KOPT-K1 (cell line): ENCODE measurements around the gene ALDH16A1.

Experiments used
- H3K27ac ChIP-seq: fragments of 200-600 bp; sonication (generic); 2 replicates; pipeline ENCODE4 v1.5.1; 2016; ENCODE audit warnings: antibody characterized with exemption, mild to moderate bottlenecking, low read depth, low read length; ENCODE audit not compliant: poor library complexity, severe bottlenecking
- H3K36me3 ChIP-seq: fragments of 200-600 bp; sonication (generic); 2 replicates; pipeline ENCODE4 v1.5.1; 2017; ENCODE audit warnings: antibody characterized with exemption, mild to moderate bottlenecking, low read length, moderate library complexity; ENCODE audit not compliant: insufficient read depth
- H3K9me3 ChIP-seq: fragments of 200-600 bp; sonication (generic); 2 replicates; pipeline ENCODE4 v1.5.1; 2017; ENCODE audit warnings: antibody characterized with exemption, low read length, mild to moderate bottlenecking; ENCODE audit not compliant: insufficient read depth, poor library complexity, severe bottlenecking

The ALDH16A1 gene

GRCh38 chr19:49431330-49431749, 21.7 kb upstream of the ALDH16A1 start:
- H3K9me3 ChIP-seq, result no peaks in the 10 kb centered on the region
- H3K36me3 ChIP-seq, result no peaks in the 10 kb centered on the region
- no peak overlapping the region for H3K27ac ChIP-seq

- Histone ChIP-seq H3K36me3 (no peaks in the 10 kb centered on the region), H3K9me3 (no peaks in the 10 kb centered on the region), H3K27ac (no peak overlapping the region)
Measured at GRCh38 chr19:49432141-49433073, 20.6 kb upstream of the ALDH16A1 start.

DNA sequence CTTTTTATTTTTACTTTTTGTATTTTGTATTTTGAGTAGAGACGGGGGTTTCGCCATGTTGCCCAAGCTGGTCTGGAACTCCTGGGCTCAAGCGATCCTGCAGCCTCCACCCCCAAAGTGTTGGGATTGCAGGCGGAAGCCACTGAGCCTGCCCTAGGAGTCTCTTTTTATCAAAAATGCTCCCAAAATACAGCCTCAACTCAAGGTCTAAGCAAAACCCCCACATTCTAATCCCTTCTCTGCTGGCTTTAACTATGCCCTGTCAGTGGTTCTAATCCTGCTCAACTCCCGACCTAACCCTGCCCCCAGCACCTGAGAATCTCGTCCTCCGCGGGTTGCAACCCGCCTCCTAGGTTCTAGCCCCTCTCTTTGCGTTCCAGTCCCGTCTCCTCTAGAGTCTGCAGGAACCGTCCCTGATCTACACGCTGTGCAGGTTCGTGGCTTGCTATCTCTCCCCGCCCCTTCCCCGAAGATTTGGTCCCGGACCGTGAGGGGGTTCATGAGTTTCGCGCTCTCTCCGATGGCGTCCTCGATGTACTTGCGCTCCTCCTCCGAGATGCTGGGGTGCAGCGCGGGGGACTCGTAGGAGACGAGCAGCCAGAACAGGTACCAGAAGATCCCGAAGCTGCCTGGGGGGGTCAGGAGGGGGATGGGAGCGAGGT, 19.7 kb upstream of the ALDH16A1 start:
- no peaks in the 10 kb centered on the region for H3K9me3 ChIP-seq

GRCh38 chr19:49434907-49435583, 18.0 kb upstream of the ALDH16A1 start:
- Histone ChIP-seq H3K9me3 (no peaks in the 10 kb centered on the region), H3K27ac (no peak overlapping the region), H3K36me3 (no peaks in the 10 kb centered on the region)

More for the DNA sequence above, 19.7 kb upstream of the ALDH16A1 start:
- Histone ChIP-seq H3K27ac (no peak overlapping the region), H3K36me3 (no peaks in the 10 kb centered on the region)

DNA sequence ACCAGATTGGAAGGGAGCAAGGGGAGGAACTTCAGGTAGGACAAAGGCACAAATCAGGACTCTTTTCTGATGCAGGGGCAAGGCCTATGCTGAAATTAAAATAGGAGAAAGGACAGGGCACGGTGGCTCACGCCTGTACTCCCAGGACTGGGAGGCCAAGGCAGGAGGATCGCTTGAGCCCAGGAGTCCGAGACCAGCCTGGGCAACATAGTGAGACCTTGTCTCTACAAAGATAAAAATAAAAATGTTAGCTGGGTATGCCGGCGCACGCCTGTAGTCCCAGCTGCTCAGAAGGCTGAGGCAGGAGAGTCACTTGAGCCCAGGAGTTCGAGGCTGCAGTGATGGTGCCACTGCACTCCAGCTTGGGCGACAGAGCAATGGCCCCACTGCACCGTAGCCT, 17.4 kb upstream of the ALDH16A1 start:
- Histone ChIP-seq H3K27ac (no peak overlapping the region), H3K9me3 (no peaks in the 10 kb centered on the region), H3K36me3 (no peaks in the 10 kb centered on the region)

- Histone ChIP-seq H3K27ac (no peak overlapping the region), H3K36me3 (no peaks in the 10 kb centered on the region), H3K9me3 (no peaks in the 10 kb centered on the region)
Measured at GRCh38 chr19:49436381-49437017, 16.5 kb upstream of the ALDH16A1 start.

GRCh38 chr19:49437231-49437630, 15.8 kb upstream of the ALDH16A1 start:
- Histone ChIP-seq H3K27ac (no peak overlapping the region), H3K36me3 (no peaks in the 10 kb centered on the region), H3K9me3 (no peaks in the 10 kb centered on the region)

DNA sequence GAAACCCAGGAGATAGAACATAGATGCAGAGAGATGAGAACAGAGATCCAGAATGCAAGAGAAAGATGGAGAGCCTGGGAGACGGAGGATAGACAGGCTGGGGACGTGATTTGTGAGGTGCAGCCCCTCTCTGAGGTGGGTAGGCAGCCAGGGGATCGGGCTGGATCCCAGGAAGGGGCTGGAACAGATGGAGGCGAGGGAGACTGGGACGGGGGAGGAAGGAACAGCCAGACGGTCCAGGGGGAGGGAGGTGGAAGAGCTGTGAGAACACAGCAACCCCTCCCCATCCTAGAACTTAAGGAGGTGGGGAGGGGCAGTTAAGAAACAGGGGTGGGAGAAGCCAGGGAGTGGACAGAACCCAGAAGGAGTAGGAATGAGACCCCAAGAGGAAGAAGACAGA, 14.8 kb upstream of the ALDH16A1 start:
- H3K9me3 ChIP-seq, result no peaks in the 10 kb centered on the region
- H3K27ac ChIP-seq, result no peak overlapping the region
- H3K36me3 ChIP-seq, result no peaks in the 10 kb centered on the region

GRCh38 chr19:49439836-49440235, 13.2 kb upstream of the ALDH16A1 start:
- H3K27ac ChIP-seq, result no peak overlapping the region
- no peaks in the 10 kb centered on the region for H3K9me3 ChIP-seq

DNA sequence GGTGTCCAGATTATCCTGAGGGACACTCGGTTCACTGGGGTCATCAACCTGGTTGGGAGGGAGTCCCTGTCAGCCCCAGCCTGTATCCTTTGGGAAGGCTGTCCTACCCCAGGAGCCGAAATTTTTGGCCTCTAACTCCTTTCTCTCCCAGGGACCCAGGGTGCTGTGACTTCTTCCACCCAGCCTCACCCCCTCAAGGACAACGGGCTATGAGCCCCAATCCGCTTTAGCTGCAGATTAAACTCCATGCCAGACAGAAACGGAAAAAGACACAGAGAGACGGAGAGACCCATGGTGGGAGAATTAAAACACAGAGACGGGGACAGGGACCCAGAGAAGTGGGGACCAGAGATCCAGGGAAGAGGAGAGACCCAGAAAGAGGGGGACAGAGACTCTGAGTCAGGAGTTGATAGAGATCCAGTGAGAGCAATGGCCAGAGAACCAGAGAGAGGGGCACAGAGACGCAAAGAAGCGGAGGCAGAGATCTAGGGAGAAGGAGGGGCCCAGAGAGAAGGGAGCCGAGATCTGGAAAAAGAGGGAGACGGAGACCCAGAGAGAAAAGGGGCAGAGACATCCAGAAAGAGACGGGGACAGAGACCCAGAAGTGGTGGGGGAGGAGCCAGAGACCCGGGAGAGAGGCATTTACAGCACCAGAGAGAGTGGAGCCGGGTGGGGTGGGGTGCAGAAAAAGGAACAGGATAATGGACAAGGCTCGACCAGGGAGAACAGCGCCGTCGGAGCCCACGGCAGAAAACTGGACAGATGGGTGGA, 12.4 kb upstream of the ALDH16A1 start:
- Histone ChIP-seq H3K27ac (no peak overlapping the region), H3K9me3 (no peaks in the 10 kb centered on the region), H3K36me3 (no peaks in the 10 kb centered on the region)

More at GRCh38 chr19:49439836-49440235, 13.2 kb upstream of the ALDH16A1 start:
- no peaks in the 10 kb centered on the region for H3K36me3 ChIP-seq

DNA sequence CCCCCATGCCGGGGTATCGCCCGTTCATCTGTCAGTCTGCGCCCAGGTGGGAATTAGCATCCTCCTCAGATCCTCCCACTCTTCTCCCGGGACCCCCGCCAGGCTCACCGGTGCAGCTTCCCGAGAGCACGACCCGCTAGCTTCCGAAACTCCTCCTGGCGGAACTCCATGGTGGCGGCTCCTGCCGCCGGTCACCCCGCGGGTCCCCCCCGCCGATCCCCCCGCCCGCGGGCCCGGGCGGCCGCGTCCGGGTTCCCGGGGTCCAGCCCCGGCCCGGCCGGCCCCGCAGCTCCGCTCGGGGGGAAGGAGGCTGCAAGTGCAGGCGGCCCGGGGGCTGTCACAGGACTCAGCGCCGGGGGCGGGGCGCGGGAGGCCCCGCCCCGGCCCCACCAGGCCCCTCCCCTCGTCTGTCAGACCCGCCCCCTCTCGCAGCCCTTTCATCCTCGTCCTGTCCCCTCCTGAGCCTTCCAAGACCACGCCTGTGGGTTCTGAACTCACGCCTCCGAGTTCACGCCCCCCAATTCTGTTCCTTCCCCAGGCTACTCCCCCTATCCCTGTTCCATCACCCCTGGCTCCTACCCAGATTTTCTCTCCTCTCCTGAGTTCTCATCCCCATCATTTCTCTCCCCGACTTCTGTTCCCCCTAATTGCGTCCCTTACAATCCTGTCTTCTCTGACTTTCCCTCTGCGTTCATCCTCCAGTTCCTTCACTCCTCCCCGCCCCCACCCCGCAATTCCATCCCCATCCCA, 11.6 kb upstream of the ALDH16A1 start, which contains the start of gene SLC17A7:
SLC17A7 (minus strand) TSS at position 318 of the 750 bp plus-strand sequence; CDS start at position 170, 148 bp downstream.
- H3K9me3 ChIP-seq, result no peaks in the 10 kb centered on the region
- H3K36me3 ChIP-seq, result peaks cover 6% of the 10 kb centered on the region; the same call in 1 of the 2 replicates
- no peak within 1 kb of the TSS for H3K27ac ChIP-seq

DNA sequence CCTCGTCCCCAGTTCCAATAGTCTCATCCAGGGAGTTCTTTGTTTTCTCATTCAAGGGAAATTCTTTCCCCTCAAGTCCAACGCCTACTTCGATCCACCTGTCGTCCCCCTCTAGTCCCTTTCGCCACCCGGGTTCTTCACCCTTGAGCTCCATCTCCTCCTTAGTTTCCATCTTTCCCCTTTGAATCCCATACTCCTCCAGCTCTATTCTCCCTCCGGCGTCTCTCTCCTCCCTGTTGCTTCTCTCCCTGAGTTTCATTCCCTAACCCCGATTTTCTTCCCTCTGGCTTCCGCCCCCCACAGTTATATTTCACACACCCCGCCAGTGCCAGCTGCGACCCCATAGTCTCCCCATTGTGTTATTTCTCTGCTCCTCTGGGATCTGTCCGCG, 11.1 kb upstream of the ALDH16A1 start:
- Histone ChIP-seq H3K36me3 (peaks cover 12% of the 10 kb centered on the region), H3K27ac (no peak overlapping the region), H3K9me3 (no peaks in the 10 kb centered on the region)

DNA sequence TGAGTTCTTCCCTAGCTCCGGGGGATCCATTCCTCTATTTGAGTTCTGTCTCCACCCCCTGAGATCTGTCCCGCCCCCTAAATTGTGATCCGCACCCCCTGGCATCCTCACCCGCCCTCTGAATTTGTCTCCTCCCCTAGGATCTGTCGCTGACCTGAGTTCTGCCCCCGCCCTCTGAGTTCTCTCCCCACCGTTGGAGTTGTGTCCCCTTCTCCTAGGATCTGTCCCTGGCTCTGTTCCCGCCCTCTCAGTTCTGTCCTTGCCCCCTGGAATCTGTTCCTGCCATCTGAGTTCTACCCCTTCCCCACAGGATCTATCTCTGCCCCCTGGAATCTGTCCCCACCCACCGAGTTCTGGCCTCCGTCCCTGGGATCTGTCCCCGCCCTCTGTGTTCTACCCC, 10.7 kb upstream of the ALDH16A1 start:
- no peak overlapping the region for H3K27ac ChIP-seq
- H3K36me3 ChIP-seq, result peaks cover 16% of the 10 kb centered on the region
- no peaks in the 10 kb centered on the region for H3K9me3 ChIP-seq
